ENCODE results near the gene AKAP6. TPM values are rescaled to one million over a fixed set of nuclear protein-coding genes. Genes with fewer than 3 reads are reported as not detected.

Gene AKAP6
- total RNA-seq, 1 donor from 2014 or later: 600 TPM

DNA sequence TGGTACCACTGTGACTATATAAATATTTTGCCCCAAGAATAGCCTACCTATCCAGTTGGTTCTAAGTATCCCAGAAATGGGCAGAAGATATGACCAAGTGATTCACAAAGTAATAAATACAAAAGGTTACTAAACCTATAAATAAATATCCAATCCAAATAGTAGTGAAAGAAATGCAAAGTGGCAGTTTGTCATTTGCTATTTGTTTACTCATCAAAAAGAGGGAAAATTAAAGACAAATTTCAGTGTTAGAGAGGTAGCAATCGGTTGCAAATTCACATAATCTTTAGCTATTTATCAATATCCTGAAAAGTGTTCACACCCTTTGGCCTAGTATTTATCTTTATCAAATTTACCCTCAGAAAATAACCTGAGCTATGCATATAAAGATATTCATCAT is 473.2 kb downstream of the AKAP6 start:
- no peak for TF ChIP-seq CTCF (IDR thresholded peaks at IDR 0.05; ENCODE audit: partially characterized antibody, unreplicated experiment)
- H3K36me3 Mint-ChIP-seq (ENCODE audit: unreplicated experiment): peaks cover 35% of the 10 kb centered on the region
- no peak for DNase-seq
- H3K4me3 Mint-ChIP-seq (ENCODE audit: unreplicated experiment): no peak overlapping the region
- H3K4me1 Mint-ChIP-seq (ENCODE audit: low read depth, unreplicated experiment): no peaks in the 10 kb centered on the region
- H3K27ac Mint-ChIP-seq (ENCODE audit: unreplicated experiment): no peak overlapping the region
- H3K27me3 Mint-ChIP-seq (ENCODE audit: unreplicated experiment): peaks cover 15% of the 10 kb centered on the region
- H3K9me3 Mint-ChIP-seq (ENCODE audit: unreplicated experiment): peaks cover 36% of the 10 kb centered on the region

GRCh38 chr14:32805979-32806378 is 476.9 kb downstream of the AKAP6 start:
- peaks cover 29% of the 10 kb centered on the region for H3K36me3 Mint-ChIP-seq (ENCODE audit: unreplicated experiment)
- DNase-seq: no peak

DNA sequence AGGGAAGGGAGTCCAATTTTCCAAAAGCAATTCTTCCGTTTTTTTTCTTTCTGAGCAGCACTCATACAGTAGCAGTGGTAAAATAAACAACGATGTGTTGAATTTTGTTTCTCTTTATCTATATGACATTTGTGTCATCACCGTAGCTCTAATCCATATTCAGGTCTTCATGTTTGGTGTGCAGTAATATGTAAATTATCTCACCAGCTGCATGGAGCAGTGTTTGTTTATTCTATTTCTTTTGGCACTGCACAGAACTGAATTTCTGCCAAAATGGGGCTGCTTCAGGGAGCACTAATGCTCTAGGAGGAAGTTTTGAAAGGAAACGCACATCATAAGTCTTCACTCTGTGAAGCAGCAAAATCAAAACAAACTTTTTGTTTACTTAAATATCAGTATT is 479.5 kb downstream of the AKAP6 start:
- Mint-ChIP-seq H3K27me3 (ENCODE audit: unreplicated experiment) (peaks cover 8% of the 10 kb centered on the region), H3K36me3 (ENCODE audit: unreplicated experiment) (peaks cover 24% of the 10 kb centered on the region), H3K27ac (ENCODE audit: unreplicated experiment) (no peak overlapping the region), H3K4me1 (ENCODE audit: low read depth, unreplicated experiment) (no peaks in the 10 kb centered on the region), H3K4me3 (ENCODE audit: unreplicated experiment) (no peak overlapping the region), H3K9me3 (ENCODE audit: unreplicated experiment) (peaks cover 30% of the 10 kb centered on the region)
- TF ChIP-seq CTCF (IDR thresholded peaks at IDR 0.05; ENCODE audit: partially characterized antibody, unreplicated experiment): no peak
- no peak for DNase-seq

More at GRCh38 chr14:32805979-32806378, 476.9 kb downstream of the AKAP6 start:
- Mint-ChIP-seq H3K4me1 (ENCODE audit: low read depth, unreplicated experiment) (no peaks in the 10 kb centered on the region), H3K27me3 (ENCODE audit: unreplicated experiment) (peaks cover 12% of the 10 kb centered on the region), H3K9me3 (ENCODE audit: unreplicated experiment) (peaks cover 35% of the 10 kb centered on the region), H3K4me3 (ENCODE audit: unreplicated experiment) (no peak overlapping the region), H3K27ac (ENCODE audit: unreplicated experiment) (no peak overlapping the region)
- TF ChIP-seq CTCF (IDR thresholded peaks at IDR 0.05; ENCODE audit: partially characterized antibody, unreplicated experiment): no peak

- no peak for TF ChIP-seq CTCF (IDR thresholded peaks at IDR 0.05; ENCODE audit: partially characterized antibody, unreplicated experiment)
- Mint-ChIP-seq H3K4me3 (ENCODE audit: unreplicated experiment) (no peak overlapping the region), H3K27ac (ENCODE audit: unreplicated experiment) (no peak overlapping the region)
Measured at GRCh38 chr14:32809255-32809654, 480.2 kb downstream of the AKAP6 start.

DNA sequence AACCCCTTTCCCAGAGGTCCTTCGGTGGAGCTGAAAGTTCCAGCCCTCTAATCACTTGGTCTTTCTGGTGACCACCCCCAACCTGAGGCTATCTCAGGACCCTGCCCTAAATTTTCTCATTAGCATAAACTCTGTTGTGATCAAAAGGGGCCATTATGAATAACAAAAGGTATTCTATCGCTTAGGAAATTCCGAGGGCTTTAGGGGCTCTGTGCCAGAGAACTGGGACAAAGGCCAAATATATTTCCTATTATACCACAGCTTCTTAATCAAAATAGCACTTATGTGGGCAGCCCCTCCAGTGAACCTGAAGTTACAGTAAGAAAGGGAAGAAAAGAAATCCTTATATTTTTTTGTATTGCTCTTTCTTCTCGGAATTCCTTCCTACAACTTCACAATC is 484.3 kb downstream of the AKAP6 start:
- DNase-seq: no peak
- Mint-ChIP-seq H3K9me3 (ENCODE audit: unreplicated experiment) (peaks cover 12% of the 10 kb centered on the region), H3K4me1 (ENCODE audit: low read depth, unreplicated experiment) (peaks cover 8% of the 10 kb centered on the region), H3K27ac (ENCODE audit: unreplicated experiment) (no peak overlapping the region), H3K27me3 (ENCODE audit: unreplicated experiment) (peaks cover 8% of the 10 kb centered on the region), H3K4me3 (ENCODE audit: unreplicated experiment) (no peak overlapping the region), H3K36me3 (ENCODE audit: unreplicated experiment) (no peaks in the 10 kb centered on the region)
- TF ChIP-seq CTCF (IDR thresholded peaks at IDR 0.05; ENCODE audit: partially characterized antibody, unreplicated experiment): no peak

More at GRCh38 chr14:32809255-32809654, 480.2 kb downstream of the AKAP6 start:
- DNase-seq: no peak
- Mint-ChIP-seq H3K4me1 (ENCODE audit: low read depth, unreplicated experiment) (no peaks in the 10 kb centered on the region), H3K9me3 (ENCODE audit: unreplicated experiment) (peaks cover 25% of the 10 kb centered on the region), H3K36me3 (ENCODE audit: unreplicated experiment) (peaks cover 18% of the 10 kb centered on the region), H3K27me3 (ENCODE audit: unreplicated experiment) (peaks cover 12% of the 10 kb centered on the region)

Data from glutamatergic neuron (in vitro differentiated cells).